Sigmoid colon (tissue), 7 donors: Measurements from ENCODE around the gene CTSD. TPM values are rescaled to one million over a fixed set of nuclear protein-coding genes. Genes with fewer than 3 reads are reported as not detected.

Experiments
- DNase-seq: peaks from one replicate; pipeline ENCODE4 v3.0.0-alpha.2; 2019
- H3K27ac ChIP-seq, 4 donors: fragments of 200-600 bp; sonication (generic); one replicate each; pipeline ENCODE4 v1.5.1; 2016 to 2019; ENCODE audit warnings: mild to moderate bottlenecking in 1 of 4
- H3K27me3 ChIP-seq, 3 donors: fragments of 200-600 bp; sonication (generic); one replicate each; pipeline ENCODE4 v1.5.1; 2019; ENCODE audit warnings: mild to moderate bottlenecking in 1 of 3
- H3K36me3 ChIP-seq, 4 donors: fragments of 200-600 bp; sonication (generic); one replicate each; pipeline ENCODE4 v1.5.1; 2016 to 2019
- H3K4me1 ChIP-seq, 4 donors: fragments of 200-600 bp; sonication (generic); one replicate each; pipeline ENCODE4 v1.5.1; 2017 to 2019
- H3K4me3 ChIP-seq, 4 donors: fragments of 200-600 bp; sonication (generic); one replicate each; pipeline ENCODE4 v1.5.1; 2017 to 2019; ENCODE audit warnings: mild to moderate bottlenecking in 2 of 4, moderate library complexity in 1 of 4
- H3K9me3 ChIP-seq, 4 donors: fragments of 200-600 bp in 3 of 4; sonication (generic) in 3 of 4; one replicate each; pipeline versions ENCODE4 v1.5.1 to v1.6.1; 2013 to 2019
- CTCF ChIP-seq, 4 experiments: fragments of 450-650 bp in 3 of 4; fragments of 200-600 bp in 1 of 4; IDR thresholded peaks; one replicate each; pipeline ENCODE4 v1.5.1; 2016 to 2019; ENCODE audit warnings: antibody characterized with exemption in 4 of 4, mild to moderate bottlenecking in 3 of 4, moderate library complexity in 2 of 4
- EP300 ChIP-seq, 4 donors: sonication (generic); formaldehyde crosslinking; IDR thresholded peaks; one replicate each; pipeline ENCODE4 v1.6.1; 2017; ENCODE audit warnings: antibody characterized with exemption in 4 of 4
- POLR2A ChIP-seq, 2 donors: fragments of 450-650 bp; IDR thresholded peaks; one replicate each; pipeline ENCODE4 v1.6.1; 2016; ENCODE audit warnings: antibody characterized with exemption in 2 of 2, mild to moderate bottlenecking in 2 of 2, moderate library complexity in 2 of 2
- POLR2AphosphoS5 ChIP-seq, 4 donors: sonication (generic); formaldehyde crosslinking; IDR thresholded peaks; one replicate each; pipeline ENCODE4 v1.6.1; 2017; ENCODE audit warnings: antibody characterized with exemption in 4 of 4
- WGBS, 2 donors: extraction: QIAGEN DNeasy Blood & Tissue Kit; methylation state at CpG; one replicate each; pipeline ENCODE4 v1.1.7; 2013; 5-methylcytosine and 5-hydroxymethylcytosine counted together
- intact Hi-C: fragments of 100-400 bp; cut with DNase I; formaldehyde crosslinking; loops from one replicate; pipeline ENCODE4 v1.15.1; 2023
- polyA plus RNA-seq, 3 donors: library from polyadenylated mRNA; stranded (reverse); fragments of 200-250 nt; gene quantifications; one replicate each; pipeline ENCODE4 v1.2.3, GENCODE V29; 2013
- total RNA-seq, 4 donors: library from RNA; depleted of rRNA; stranded (reverse); fragments of >200 nt; gene quantifications; one replicate each; pipeline ENCODE4 v1.1.0, GENCODE V29; 2016
- donor health status: healthy with polysubstance abuse.
- donor health status: Bipolar disorder and iron deficiency.
- donor health status: healthy.

The CTSD gene
- total and polyA plus RNA-seq, 7 donors, result 173 to 1,586 (median 222) TPM

- H3K9me3 ChIP-seq, result peaks cover 3 to 9% (median 8%) of the 10 kb centered on the region in 4 donors
- H3K4me3 ChIP-seq, result no peak overlapping the region
- no peak for TF ChIP-seq CTCF (IDR thresholded peaks at IDR 0.05)
- TF ChIP-seq POLR2AphosphoS5 (IDR thresholded peaks at IDR 0.05), result no peak
- no peak for TF ChIP-seq EP300 (IDR thresholded peaks at IDR 0.05)
- no peak for DNase-seq
- peaks cover 0 to 26% (median 16%) of the 10 kb centered on the region in 3 donors for H3K27me3 ChIP-seq
- WGBS, 2 donors, result 70 to 89% methylated on average over 4 of the region's 4 CpGs
- no peaks in the 10 kb centered on the region for H3K36me3 ChIP-seq
- H3K4me1 ChIP-seq, result no peaks in the 10 kb centered on the region
- intact Hi-C loops, result no loop called here
- no peak overlapping the region for H3K27ac ChIP-seq
Observed at GRCh38 chr11:1741741-1742140, 22.0 kb downstream of the CTSD start.

- no peaks in the 10 kb centered on the region for H3K36me3 ChIP-seq
- DNase-seq, result no peak
- H3K27me3 ChIP-seq, result peaks cover 0 to 34% (median 19%) of the 10 kb centered on the region in 3 donors
- no peaks in the 10 kb centered on the region for H3K4me1 ChIP-seq
- 89 to 91% methylated on average over 8 of the region's 8 CpGs for WGBS, 2 donors
- H3K4me3 ChIP-seq, result no peak overlapping the region
- intact Hi-C loops, result no loop called here
- peaks cover 3 to 13% (median 10%) of the 10 kb centered on the region in 4 donors for H3K9me3 ChIP-seq
- TF ChIP-seq POLR2A (IDR thresholded peaks at IDR 0.05), result no peak
- no peak for TF ChIP-seq POLR2AphosphoS5 (IDR thresholded peaks at IDR 0.05)
- TF ChIP-seq CTCF (IDR thresholded peaks at IDR 0.05), result no peak
- no peak for TF ChIP-seq EP300 (IDR thresholded peaks at IDR 0.05)
- no peak overlapping the region for H3K27ac ChIP-seq
Observed at GRCh38 chr11:1740786-1741530, 22.8 kb downstream of the CTSD start.

DNA sequence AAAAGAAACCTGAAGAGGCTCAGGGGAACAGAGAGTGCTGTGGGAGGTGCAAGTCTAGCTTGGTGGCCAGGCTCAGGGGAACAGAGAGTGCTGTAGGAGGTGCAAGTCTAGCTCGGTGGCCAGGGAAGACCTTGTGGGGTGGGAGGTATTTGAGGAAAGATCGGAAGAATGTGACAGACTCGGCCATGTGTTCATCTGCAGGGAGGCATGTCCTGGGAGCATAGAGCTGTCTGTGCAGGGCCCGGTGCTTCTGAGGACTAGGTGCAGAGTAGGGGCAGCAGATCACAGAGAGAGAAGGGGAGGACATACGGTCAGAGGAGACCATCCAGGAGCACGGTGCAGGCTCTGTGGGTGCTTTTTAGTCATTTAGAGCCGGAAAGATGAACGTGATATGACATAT is 24.2 kb downstream of the CTSD start:
- no peaks in the 10 kb centered on the region for H3K4me1 ChIP-seq
- peaks cover 0 to 48% (median 27%) of the 10 kb centered on the region in 3 donors for H3K27me3 ChIP-seq
- intact Hi-C loops, result no loop called here
- no peaks in the 10 kb centered on the region for H3K36me3 ChIP-seq
- TF ChIP-seq CTCF (IDR thresholded peaks at IDR 0.05) (no peak), EP300 (IDR thresholded peaks at IDR 0.05) (no peak)
- 72 to 80% methylated on average over 8 of the region's 8 CpGs for WGBS, 2 donors
- no peak overlapping the region for H3K4me3 ChIP-seq
- peaks cover 3 to 13% (median 10%) of the 10 kb centered on the region in 4 donors for H3K9me3 ChIP-seq
- no peak overlapping the region for H3K27ac ChIP-seq
- no peak for DNase-seq

- H3K9me3 ChIP-seq, result peaks cover 3 to 13% (median 10%) of the 10 kb centered on the region in 4 donors
- 90 to 95% methylated on average over 10 of the region's 10 CpGs for WGBS, 2 donors
- intact Hi-C loops, result no loop called here
- peaks cover 0 to 60% (median 38%) of the 10 kb centered on the region in 3 donors for H3K27me3 ChIP-seq
- TF ChIP-seq POLR2AphosphoS5 (IDR thresholded peaks at IDR 0.05) (no peak), EP300 (IDR thresholded peaks at IDR 0.05) (no peak), POLR2A (IDR thresholded peaks at IDR 0.05) (no peak), CTCF (IDR thresholded peaks at IDR 0.05) (no peak)
- no peaks in the 10 kb centered on the region for H3K36me3 ChIP-seq
- no peak for DNase-seq
- no peaks in the 10 kb centered on the region for H3K4me1 ChIP-seq
- H3K27ac ChIP-seq, result no peak overlapping the region
- H3K4me3 ChIP-seq, result no peak overlapping the region
Observed at GRCh38 chr11:1738380-1738779, 25.3 kb downstream of the CTSD start.
